Omental fat pad (tissue), 4 donors: ENCODE data around the gene BCL7C. TPM values are rescaled to one million over a fixed set of nuclear protein-coding genes. Genes with fewer than 3 reads are reported as not detected.

Source experiments
- ATAC-seq: fragments of 150-250 bp; one replicate; pipeline ENCODE4 v1.9.1; 2016; ENCODE audit warnings: mild to moderate bottlenecking, moderate library complexity; ENCODE audit not compliant: low FRiP score
- DNase-seq: peaks from one replicate; pipeline ENCODE4 v3.0.0-alpha.2; 2019; ENCODE audit warnings: low spot score
- CTCF ChIP-seq, 3 donors: fragments of 450-650 bp; IDR thresholded peaks; one replicate each; pipeline ENCODE4 v1.5.1; 2016 to 2017; ENCODE audit warnings: antibody characterized with exemption in 3 of 3, mild to moderate bottlenecking in 3 of 3, moderate library complexity in 2 of 3
- total RNA-seq, 4 donors: library from RNA; depleted of rRNA; stranded (reverse); fragments of >200 nt; gene quantifications; one replicate each; pipeline ENCODE4 v1.1.0, GENCODE V29; 2016

Gene BCL7C
- total RNA-seq, 4 donors from 2014 or later, result 17.4 to 37.0 (median 22.2) TPM

- DNase-seq (no peak), ATAC-seq (no peak)
These were observed 37.3 kb upstream of the BCL7C start for GRCh38 chr16:30931068-30931650.

GRCh38 chr16:30930160-30930571 is 36.3 kb upstream of the BCL7C start:
- no peak for ATAC-seq
- DNase-seq, result no peak
- TF ChIP-seq CTCF (IDR thresholded peaks at IDR 0.05), result no peak

More at GRCh38 chr16:30931068-30931650, 37.3 kb upstream of the BCL7C start:
- no peak for TF ChIP-seq CTCF (IDR thresholded peaks at IDR 0.05)

- no peak for TF ChIP-seq CTCF (IDR thresholded peaks at IDR 0.05)
- ATAC-seq (no peak), DNase-seq (no peak)
These were observed 35.3 kb upstream of the BCL7C start for GRCh38 chr16:30929167-30929566.

- DNase-seq (no peak), ATAC-seq (no peak)
- TF ChIP-seq CTCF (IDR thresholded peaks at IDR 0.05), result no peak
These were observed 34.5 kb upstream of the BCL7C start for GRCh38 chr16:30928390-30928789.

GRCh38 chr16:30927789-30928378 is 34.0 kb upstream of the BCL7C start:
- no peak for ATAC-seq

GRCh38 chr16:30926937-30927788 is 33.3 kb upstream of the BCL7C start:
- TF ChIP-seq CTCF (IDR thresholded peaks at IDR 0.05), result no peak
- no peak for DNase-seq
- ATAC-seq, result no peak

More at GRCh38 chr16:30927789-30928378, 34.0 kb upstream of the BCL7C start:
- TF ChIP-seq CTCF (IDR thresholded peaks at IDR 0.05), result no peak
- no peak for DNase-seq
